Gastrocnemius medialis (tissue), 4 donors: ENCODE data around the gene PPFIA1.

ENCODE experiments used
- CTCF ChIP-seq, 5 experiments: fragments of 450-650 bp in 3 of 5; fragments of 200-600 bp in 2 of 5; sonication (generic) in 2 of 5; IDR thresholded peaks in 4 of 5; conservative IDR thresholded peaks in 1 of 5; 1 replicate in 4 of 5; 2 replicates in 1 of 5; pipeline ENCODE4 v1.5.1; 2016 to 2019; ENCODE audit warnings: antibody characterized with exemption in 5 of 5, mild to moderate bottlenecking in 3 of 5, moderate library complexity in 3 of 5
- POLR2A ChIP-seq, 2 donors: fragments of 450-650 bp; IDR thresholded peaks; one replicate each; pipeline ENCODE4 v1.6.1; 2017; ENCODE audit warnings: antibody characterized with exemption in 2 of 2, mild to moderate bottlenecking in 2 of 2, moderate library complexity in 2 of 2

GRCh38 chr11:70335511-70335910, 65.0 kb downstream of the PPFIA1 start:
- TF ChIP-seq CTCF (IDR thresholded peaks at IDR 0.05 in 4 of 5, conservative IDR thresholded peaks at IDR 0.05 in 1 of 5) = no peak
- no peak for TF ChIP-seq POLR2A (IDR thresholded peaks at IDR 0.05)
